C4-2B (cell line): ENCODE measurements around the gene U2SURP.
"Not testable (repeated sequence)": the region's sequence is repeated elsewhere in the genome, so short reads cannot be mapped to it uniquely, and the experiment has no call there.

Experiments used
- CTCF ChIP-seq: fragments of 450-650 bp; conservative IDR thresholded peaks from 2 replicates; pipeline ENCODE4 v1.5.1; 2017; ENCODE audit warnings: mild to moderate bottlenecking
- ZFX ChIP-seq: fragments of 450-650 bp; IDR thresholded peaks from 2 replicates; pipeline ENCODE4 v1.6.1; 2017

GRCh38 chr3:142988826-142989225 lies 12.5 kb upstream of the U2SURP start:
- TF ChIP-seq CTCF, ZFX: not testable (repeated sequence)
